C4-2B (cell line): ENCODE data around the gene CLDN5.

ENCODE experiments used
- H3K27ac ChIP-seq: fragments of 450-650 bp; 2 replicates; pipeline ENCODE4 v1.5.1; 2017
- ZFX ChIP-seq: fragments of 450-650 bp; IDR thresholded peaks from 2 replicates; pipeline ENCODE4 v1.6.1; 2017
- TF ChIP-seq, protein P1 (sequence below): fragments of 450-650 bp; conservative IDR thresholded peaks from 2 replicates; pipeline ENCODE4 v1.5.1; 2017; ENCODE audit warnings: mild to moderate bottlenecking

Gene CLDN5

DNA sequence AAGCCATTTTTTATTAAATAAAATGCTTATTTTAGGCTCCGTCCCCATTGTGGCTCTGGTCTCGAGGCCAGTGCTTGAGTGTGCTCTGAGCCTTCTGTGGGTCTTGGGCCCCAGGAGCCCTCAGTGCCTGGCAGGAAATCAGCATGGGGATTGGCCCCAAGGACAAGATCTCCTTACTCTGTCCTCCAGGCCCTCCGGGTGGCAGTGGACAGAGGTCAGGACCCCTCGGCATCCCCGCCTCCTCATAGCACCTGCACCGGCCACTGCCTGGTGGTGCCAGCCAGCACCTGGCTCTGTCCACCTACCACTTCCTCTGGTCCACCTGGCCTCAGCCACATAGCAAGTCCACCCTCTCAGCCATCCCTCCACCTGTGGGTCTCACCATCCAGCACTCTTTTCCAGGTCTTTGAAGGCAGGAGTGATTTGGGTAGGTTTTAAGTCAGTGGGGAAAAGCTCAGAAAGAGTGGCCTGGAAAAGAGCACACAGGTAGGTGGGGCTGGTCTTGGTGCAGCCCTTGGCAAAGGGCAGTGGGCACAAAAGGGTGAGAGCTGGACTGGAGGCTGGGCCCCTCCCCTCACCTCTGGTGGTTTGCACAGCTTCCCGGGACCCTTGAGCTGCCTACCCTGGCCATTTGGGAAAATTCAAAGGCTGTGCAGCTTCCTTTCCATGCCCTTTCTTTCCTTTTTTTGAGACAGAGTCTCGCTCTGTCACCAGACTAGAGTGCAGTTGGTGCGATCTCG, 3.5 kb downstream of the CLDN5 start:
- no peak for TF ChIP-seq ZFX
- no peak overlapping the region for H3K27ac ChIP-seq

DNA sequence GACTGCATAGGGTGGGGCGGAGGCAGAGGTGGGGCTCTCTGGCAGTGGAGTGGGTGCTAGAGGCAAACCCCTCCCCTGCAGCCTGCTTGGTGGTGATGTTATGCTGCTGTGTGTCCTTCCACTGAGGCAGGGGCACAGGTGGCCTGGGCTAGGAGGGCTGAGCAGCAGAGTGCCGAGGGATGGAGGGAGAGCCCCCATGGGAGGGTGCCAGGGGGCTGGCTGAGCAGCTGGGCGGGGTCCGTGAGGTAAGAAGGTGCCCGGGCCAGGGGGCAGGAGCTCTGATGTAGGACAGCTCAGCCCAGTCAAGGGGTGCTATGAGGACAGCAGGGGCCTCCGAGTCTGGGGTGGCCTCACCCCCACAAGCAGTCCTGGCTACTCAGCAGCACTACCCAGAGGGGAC, 4.2 kb downstream of the CLDN5 start:
- TF ChIP-seq, protein P1, sequence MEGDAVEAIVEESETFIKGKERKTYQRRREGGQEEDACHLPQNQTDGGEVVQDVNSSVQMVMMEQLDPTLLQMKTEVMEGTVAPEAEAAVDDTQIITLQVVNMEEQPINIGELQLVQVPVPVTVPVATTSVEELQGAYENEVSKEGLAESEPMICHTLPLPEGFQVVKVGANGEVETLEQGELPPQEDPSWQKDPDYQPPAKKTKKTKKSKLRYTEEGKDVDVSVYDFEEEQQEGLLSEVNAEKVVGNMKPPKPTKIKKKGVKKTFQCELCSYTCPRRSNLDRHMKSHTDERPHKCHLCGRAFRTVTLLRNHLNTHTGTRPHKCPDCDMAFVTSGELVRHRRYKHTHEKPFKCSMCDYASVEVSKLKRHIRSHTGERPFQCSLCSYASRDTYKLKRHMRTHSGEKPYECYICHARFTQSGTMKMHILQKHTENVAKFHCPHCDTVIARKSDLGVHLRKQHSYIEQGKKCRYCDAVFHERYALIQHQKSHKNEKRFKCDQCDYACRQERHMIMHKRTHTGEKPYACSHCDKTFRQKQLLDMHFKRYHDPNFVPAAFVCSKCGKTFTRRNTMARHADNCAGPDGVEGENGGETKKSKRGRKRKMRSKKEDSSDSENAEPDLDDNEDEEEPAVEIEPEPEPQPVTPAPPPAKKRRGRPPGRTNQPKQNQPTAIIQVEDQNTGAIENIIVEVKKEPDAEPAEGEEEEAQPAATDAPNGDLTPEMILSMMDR = no peak
- no peak for TF ChIP-seq ZFX
- no peak overlapping the region for H3K27ac ChIP-seq

DNA sequence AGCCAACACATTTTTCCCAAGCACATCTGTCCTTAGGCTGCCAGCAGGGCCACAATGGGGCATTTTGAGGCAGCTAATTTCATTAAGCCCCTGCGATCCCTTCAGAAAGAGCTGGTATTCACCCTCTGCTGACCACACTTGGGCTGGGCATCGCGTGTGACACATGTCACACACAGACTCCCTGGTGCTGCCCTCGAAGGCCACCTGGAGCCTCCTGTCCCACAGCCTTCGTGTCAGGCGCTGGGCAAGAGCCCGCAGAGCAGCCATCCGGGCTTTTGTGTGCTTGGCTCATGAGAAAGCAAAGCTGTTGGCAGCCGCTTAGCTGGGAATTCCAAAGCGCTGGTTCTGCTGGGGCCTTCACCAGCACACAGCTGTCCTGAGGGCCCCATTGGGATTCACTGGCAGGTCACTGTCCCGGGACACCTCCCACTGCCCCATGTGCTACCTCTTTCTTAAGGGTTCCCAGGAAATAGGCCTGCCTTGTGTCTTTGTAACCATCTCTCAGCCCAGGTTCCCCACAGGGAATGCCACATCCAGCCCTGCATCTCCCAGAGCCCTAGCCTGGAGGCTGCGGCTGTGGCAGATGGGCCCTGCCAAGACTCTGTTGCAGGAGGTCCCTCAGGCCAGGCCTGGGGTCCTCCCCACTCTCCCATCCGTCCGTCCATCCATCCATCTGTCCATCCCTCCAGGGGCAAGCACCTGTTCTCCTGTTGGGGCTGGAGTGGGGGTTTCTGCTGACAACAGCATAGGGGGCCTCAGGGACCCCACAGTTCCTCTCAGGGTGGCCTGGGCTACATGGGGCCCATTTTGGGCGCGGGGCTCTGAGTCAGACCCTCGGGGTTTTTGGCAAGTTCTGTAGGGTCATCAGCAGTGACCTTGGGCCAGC, 4.9 kb downstream of the CLDN5 start:
- no peak overlapping the region for H3K27ac ChIP-seq
- TF ChIP-seq, protein P1 = no peak
- TF ChIP-seq ZFX = no peak

DNA sequence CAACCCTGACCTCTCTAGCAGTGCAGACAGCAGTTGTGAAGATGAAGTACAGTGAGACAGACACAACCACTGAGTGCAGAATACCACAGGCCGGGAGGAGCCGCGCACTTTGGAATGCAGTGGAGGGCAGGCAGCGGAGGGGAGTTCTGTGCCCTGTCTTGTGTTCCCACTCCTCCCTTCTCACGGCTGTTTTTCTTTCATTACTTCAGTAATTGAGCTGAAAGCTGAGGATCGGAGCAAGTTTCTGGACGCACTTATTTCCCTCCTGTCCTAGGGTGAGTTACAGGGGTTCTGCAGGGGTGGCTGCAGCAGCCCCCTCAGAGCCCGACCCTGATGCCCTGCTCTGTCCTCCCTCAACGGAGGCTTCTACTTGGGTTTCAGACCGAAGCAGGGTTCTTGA, 5.6 kb downstream of the CLDN5 start:
- no peak for TF ChIP-seq ZFX
- TF ChIP-seq, protein P1 = no peak
- H3K27ac ChIP-seq = no peak overlapping the region

DNA sequence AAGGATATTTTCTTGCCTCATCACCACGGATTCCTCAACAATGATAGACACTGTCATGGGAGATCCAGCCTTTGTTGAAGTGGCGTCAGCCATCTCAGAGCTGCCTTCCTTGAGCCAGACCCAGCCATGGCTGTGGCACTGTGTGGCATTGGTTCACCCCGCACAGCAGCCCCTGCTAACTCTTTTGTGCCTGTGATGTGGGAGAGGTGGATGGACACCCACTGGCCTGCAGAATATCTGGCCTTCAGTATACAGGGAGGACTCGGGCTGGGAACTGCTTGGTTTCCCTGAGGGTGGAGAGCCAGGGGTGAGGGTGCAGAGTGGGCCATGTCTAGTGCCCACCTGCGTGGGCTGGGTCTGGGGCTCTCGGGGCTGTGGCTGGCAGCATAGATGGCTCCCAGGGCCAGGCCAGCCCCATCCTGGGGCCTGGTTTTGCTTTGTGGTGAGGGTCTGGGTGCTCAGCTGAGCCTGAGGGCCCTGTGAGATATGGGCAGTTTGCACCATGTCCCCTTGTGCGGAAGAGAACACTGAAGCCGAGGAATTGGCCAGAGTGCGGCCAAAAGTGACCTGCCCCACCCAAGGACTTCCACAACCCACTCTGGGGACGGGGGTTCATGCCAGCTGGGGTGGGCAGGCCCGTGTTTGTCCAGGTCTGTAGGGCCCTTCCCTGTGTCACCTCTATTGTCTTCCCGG, 6.1 kb downstream of the CLDN5 start:
- no peak overlapping the region for H3K27ac ChIP-seq
- TF ChIP-seq, protein P1 = no peak
- no peak for TF ChIP-seq ZFX

DNA sequence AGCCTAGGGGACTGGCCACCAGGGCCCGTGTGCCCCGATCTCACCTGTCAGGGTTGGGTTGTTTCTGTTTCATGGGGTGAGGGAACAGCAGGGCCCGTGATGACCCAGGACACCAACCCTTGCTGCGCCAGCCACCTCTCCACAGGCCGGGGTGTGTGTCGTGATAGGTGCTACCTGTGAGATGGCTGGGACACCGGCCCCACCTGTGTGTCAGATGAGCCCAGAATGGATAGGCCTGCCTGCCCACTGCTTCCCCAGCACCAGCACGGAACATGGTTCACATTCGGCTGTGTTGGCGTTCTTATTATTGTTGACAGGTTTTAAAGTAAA, 7.1 kb downstream of the CLDN5 start:
- no peak overlapping the region for H3K27ac ChIP-seq
- TF ChIP-seq ZFX = no peak
- TF ChIP-seq, protein P1 = no peak

DNA sequence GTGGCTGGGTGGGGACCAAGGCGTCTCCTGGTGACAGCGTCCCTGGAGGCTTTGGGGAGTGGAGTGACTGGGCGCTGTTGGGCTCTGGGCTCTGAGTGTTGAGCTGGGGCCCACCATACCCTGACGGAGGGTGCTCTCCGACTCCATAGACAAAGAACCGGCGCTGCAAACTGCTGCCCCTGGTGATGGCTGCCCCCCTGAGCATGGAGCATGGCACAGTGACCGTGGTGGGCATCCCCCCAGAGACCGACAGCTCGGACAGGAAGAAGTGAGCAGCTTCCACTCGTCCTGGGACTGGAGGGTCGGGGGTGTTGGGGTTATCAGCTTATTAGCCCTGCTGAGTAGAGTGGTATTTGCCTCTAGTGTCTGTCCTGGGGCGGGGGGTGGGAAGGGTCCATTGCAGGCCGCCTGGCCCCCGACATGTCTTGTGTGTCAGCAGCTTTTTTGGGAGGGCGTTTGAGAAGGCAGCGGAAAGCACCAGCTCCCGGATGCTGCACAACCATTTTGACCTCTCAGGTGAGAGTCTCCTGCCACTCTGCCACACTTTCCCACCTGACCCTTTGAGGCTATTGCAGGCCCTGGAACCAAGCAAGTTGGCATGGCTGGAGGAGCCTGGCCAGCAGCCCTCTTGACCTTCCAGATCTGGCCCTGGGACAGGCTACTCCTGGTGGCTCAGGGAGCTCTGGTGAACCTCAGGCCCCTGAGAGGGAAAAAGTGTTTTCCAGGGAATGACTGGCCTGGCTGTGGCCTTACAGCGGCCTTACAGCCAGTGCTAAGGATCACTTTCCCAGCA, 7.6 kb downstream of the CLDN5 start:
- no peak overlapping the region for H3K27ac ChIP-seq
- no peak for TF ChIP-seq ZFX
- TF ChIP-seq, protein P1 = no peak
